Measurements from ENCODE around the gene ORM2.

- TF ChIP-seq, protein P1, sequence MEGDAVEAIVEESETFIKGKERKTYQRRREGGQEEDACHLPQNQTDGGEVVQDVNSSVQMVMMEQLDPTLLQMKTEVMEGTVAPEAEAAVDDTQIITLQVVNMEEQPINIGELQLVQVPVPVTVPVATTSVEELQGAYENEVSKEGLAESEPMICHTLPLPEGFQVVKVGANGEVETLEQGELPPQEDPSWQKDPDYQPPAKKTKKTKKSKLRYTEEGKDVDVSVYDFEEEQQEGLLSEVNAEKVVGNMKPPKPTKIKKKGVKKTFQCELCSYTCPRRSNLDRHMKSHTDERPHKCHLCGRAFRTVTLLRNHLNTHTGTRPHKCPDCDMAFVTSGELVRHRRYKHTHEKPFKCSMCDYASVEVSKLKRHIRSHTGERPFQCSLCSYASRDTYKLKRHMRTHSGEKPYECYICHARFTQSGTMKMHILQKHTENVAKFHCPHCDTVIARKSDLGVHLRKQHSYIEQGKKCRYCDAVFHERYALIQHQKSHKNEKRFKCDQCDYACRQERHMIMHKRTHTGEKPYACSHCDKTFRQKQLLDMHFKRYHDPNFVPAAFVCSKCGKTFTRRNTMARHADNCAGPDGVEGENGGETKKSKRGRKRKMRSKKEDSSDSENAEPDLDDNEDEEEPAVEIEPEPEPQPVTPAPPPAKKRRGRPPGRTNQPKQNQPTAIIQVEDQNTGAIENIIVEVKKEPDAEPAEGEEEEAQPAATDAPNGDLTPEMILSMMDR (IDR thresholded peaks at IDR 0.05; ENCODE audit: control extremely low read depth in 1 of 3, insufficient read depth in 1 of 3, low read depth in 1 of 3, low read length in 3 of 3) = no peak
- TF ChIP-seq RNF2 (IDR thresholded peaks at IDR 0.05; ENCODE audit: borderline replicate concordance, low read depth, low read length, missing control alignments, poor library complexity, severe bottlenecking) (no peak), EZH2 (IDR thresholded peaks at IDR 0.05; ENCODE audit: low read depth, low read length, severe bottlenecking) (no peak), TAF1 (IDR thresholded peaks at IDR 0.05; ENCODE audit: low read depth, low read length) (no peak)
Measured at GRCh38 chr9:114311571-114312512, 17.8 kb upstream of the ORM2 start.
